Measurements from ENCODE around the gene C1QL2. TPM values are rescaled to one million over a fixed set of nuclear protein-coding genes. Genes with fewer than 3 reads are reported as not detected.
A peak's percentile ranks its signal among the peaks of the same experiment; 100 is the strongest.

C1QL2 gene
- polyA plus RNA-seq, 2 of the 4 experiments (the other 2 are of a cell fraction), result not detected

- H3K4me1 ChIP-seq, result 0 out of 3 replicates have a peak, but pooled peaks cover 4% of the 10 kb centered on the region
- 36% methylated on average over 9 of the region's 9 CpGs for WGBS (ENCODE audit: missing lambda C conversion rate)
- TF ChIP-seq ZC3H11A (IDR thresholded peaks at IDR 0.05), result no peak
- no peak for TF ChIP-seq CTCF (IDR thresholded peaks at IDR 0.05)
- TF ChIP-seq NPAS2 (CRISPR knock-in tag; IDR thresholded peaks at IDR 0.05; ENCODE audit: borderline replicate concordance), result no peak
- TF ChIP-seq EHMT2 (IDR thresholded peaks at IDR 0.05; ENCODE audit: low read depth), result no peak
- TF ChIP-seq POLR2A (IDR thresholded peaks at IDR 0.05; ENCODE audit: low read length), result no peak
- no peak for TF ChIP-seq RARB (CRISPR knock-in tag; IDR thresholded peaks at IDR 0.05)
- TF ChIP-seq CBX8 (IDR thresholded peaks at IDR 0.05), result no peak
- TF ChIP-seq FOSB (CRISPR knock-in tag; IDR thresholded peaks at IDR 0.05), result no peak
- no peak for TF ChIP-seq HEYL (CRISPR knock-in tag; IDR thresholded peaks at IDR 0.05)
- TF ChIP-seq RAD21 (conservative IDR thresholded peaks at IDR 0.05 in 1 of 2, IDR thresholded peaks at IDR 0.05 in 1 of 2), result no peak
- no peak for TF ChIP-seq TP53 (CRISPR knock-in tag; IDR thresholded peaks at IDR 0.05)
- TF ChIP-seq HDAC2 (IDR thresholded peaks at IDR 0.05), result no peak
- TF ChIP-seq ZFP36 (IDR thresholded peaks at IDR 0.05; ENCODE audit: borderline replicate concordance, partially characterized antibody), result no peak
- TF ChIP-seq PHF8 (IDR thresholded peaks at IDR 0.05; ENCODE audit: borderline replicate concordance, low read depth), result no peak
- TF ChIP-seq EP300 (IDR thresholded peaks at IDR 0.05), result no peak
- TF ChIP-seq RCOR1 (IDR thresholded peaks at IDR 0.05; ENCODE audit: low read depth, low read length), result no peak
- FAIRE-seq, result no peak
- ChIA-PET CTCF (interaction anchor here (1.6 kb wide), 1 partner anchor 272 kb away, joined by 3 read pairs; no protein-coding TSS in a partner anchor), POLR2A (no interaction called here)
- no peak for DNase-seq (ENCODE audit: low read depth in 1 of 2, low spot score in 1 of 2)
- no peak overlapping the region for H3K4me3 ChIP-seq
- no peak overlapping the region for H3K27ac ChIP-seq
- H3K4me2 ChIP-seq, result no peak overlapping the region
- no peaks in the 10 kb centered on the region for H3K9me3 ChIP-seq
- ATAC-seq, result no peak
These were observed 4.5 kb downstream of the C1QL2 start for GRCh38 chr2:119154076-119154475.

GRCh38 chr2:119149611-119150010 is 8.9 kb downstream of the C1QL2 start:
- no peak overlapping the region for H3K4me2 ChIP-seq
- DNase-seq (ENCODE audit: low read depth in 1 of 2, low spot score in 1 of 2) (no peak), ATAC-seq (no peak; a peak in 1 of 6 replicates), FAIRE-seq (no peak)
- H3K4me3 ChIP-seq, result no peak overlapping the region
- CTCF ChIA-PET, result interaction anchor here (1.4 kb wide), 1 partner anchor 12 kb away, joined by 3 read pairs; no protein-coding TSS in a partner anchor
- no peaks in the 10 kb centered on the region for H3K9me3 ChIP-seq
- H3K27ac ChIP-seq, result no peak overlapping the region
- no peak for TF ChIP-seq POLR2A (IDR thresholded peaks at IDR 0.05; ENCODE audit: low read length)
- TF ChIP-seq HEYL (CRISPR knock-in tag; IDR thresholded peaks at IDR 0.05), result no peak
- TF ChIP-seq, protein P1, sequence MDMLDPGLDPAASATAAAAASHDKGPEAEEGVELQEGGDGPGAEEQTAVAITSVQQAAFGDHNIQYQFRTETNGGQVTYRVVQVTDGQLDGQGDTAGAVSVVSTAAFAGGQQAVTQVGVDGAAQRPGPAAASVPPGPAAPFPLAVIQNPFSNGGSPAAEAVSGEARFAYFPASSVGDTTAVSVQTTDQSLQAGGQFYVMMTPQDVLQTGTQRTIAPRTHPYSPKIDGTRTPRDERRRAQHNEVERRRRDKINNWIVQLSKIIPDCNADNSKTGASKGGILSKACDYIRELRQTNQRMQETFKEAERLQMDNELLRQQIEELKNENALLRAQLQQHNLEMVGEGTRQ (IDR thresholded peaks at IDR 0.05), result no peak
- TF ChIP-seq ZSCAN20 (CRISPR knock-in tag; IDR thresholded peaks at IDR 0.05), result no peak
- no peak for TF ChIP-seq MAFK (IDR thresholded peaks at IDR 0.05; ENCODE audit: partially characterized antibody)
- TF ChIP-seq MYC (IDR thresholded peaks at IDR 0.05; ENCODE audit: borderline replicate concordance, low read length), result no peak
- no peaks in the 10 kb centered on the region for H3K4me1 ChIP-seq
- POLR2A ChIA-PET, result no interaction called here
- WGBS (ENCODE audit: missing lambda C conversion rate), result 27% methylated on average over 6 of the region's 6 CpGs

DNA sequence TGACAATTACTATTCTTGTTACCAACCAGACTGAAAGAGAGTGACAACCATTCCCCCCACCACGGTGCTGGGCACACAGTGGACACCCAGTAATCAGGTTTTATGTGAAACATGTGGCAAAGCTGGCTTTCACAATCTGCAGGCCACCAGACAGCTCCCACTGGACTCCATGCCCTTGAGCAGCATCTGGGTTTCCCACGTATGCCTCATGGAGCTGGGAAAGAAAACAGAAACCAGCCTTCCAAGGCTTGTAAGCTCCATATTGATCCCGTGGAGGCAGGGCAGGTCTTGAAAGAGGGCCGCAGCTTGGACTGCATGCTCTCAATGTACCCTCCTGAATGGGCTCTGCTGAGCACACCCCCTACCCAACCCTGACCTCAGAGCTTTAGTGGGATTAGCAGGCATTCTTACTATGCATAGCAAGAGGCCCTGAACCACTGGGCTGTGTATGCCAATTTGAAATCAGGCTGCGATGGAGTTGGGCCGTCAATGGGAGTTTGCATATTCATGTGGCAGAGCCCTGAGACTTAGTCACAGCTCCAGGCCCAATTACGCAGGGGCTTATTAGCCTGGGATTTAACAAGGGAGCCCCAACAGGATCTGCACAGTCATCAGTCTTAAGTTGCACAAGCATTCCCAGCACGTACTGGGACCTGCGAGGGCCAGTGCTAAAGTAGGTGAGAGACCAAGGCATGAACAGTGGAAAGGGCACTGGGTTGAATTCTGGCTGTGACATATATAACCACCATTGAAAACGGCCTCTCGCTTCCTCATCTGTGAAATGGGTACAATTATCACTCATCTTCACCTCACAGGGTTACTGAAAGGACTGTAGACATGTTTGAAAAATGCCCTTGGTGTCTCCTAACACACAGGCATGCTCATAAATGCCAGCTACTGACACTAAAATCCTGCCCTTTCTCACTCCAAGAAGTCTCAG is 10.5 kb downstream of the C1QL2 start:
- H3K4me1 ChIP-seq, result no peaks in the 10 kb centered on the region
- H3K4me3 ChIP-seq, result no peak overlapping the region
- no peak for ATAC-seq
- DNase-seq (ENCODE audit: low read depth in 1 of 2, low spot score in 1 of 2), result no peak
- 32% methylated on average over 11 of the region's 11 CpGs for WGBS (ENCODE audit: missing lambda C conversion rate)
- no peak for FAIRE-seq
- POLR2A ChIA-PET, result no interaction called here
- H3K4me2 ChIP-seq, result no peak overlapping the region
- CTCF ChIA-PET, result interaction anchor here (1.3 to 1.7 kb wide), 3 partner anchors 14 to 267 kb away, joined by 3 read pairs; no protein-coding TSS in a partner anchor
- H3K9me3 ChIP-seq, result no peaks in the 10 kb centered on the region
- H3K27ac ChIP-seq, result no peak overlapping the region
- TF ChIP-seq RARB (CRISPR knock-in tag; IDR thresholded peaks at IDR 0.05) (no peak), CEBPB (IDR thresholded peaks at IDR 0.05) (no peak), MAFK (IDR thresholded peaks at IDR 0.05; ENCODE audit: partially characterized antibody) (peak; percentile 14), NR3C1 (IDR thresholded peaks at IDR 0.05) (no peak)

Data from A549 (cell line).